ENCODE measurements around the gene TMEM132D. TPM values are rescaled to one million over a fixed set of nuclear protein-coding genes. Genes with fewer than 3 reads are reported as not detected.

TMEM132D gene
- total and polyA plus RNA-seq, 2 of the 8 experiments (the other 6 are each of a cell fraction or from before 2014, with no cell fraction given), result 3.5 to 10.1 TPM

- no peaks in the 10 kb centered on the region for H3K4me1 ChIP-seq (replicated peaks in 1 of 4; ENCODE audit: control insufficient read depth in 3 of 4, insufficient read depth in 4 of 4, low read length in 3 of 4)
- H3K4me2 ChIP-seq (ENCODE audit: insufficient read depth in 1 of 2, low read depth in 2 of 2, low read length in 2 of 2), result no peak overlapping the region
- no peak overlapping the region for H3K56ac ChIP-seq (replicated peaks; ENCODE audit: insufficient read length, low read depth, low read length)
- no peak overlapping the region for H3K9ac ChIP-seq (replicated peaks in 1 of 4; ENCODE audit: extremely low read depth in 1 of 4, low read depth in 3 of 4, low read length in 3 of 4)
- DNase-seq (ENCODE audit: low read depth in 1 of 2, low spot score in 2 of 2), result no peak
- no peaks in the 10 kb centered on the region for H3K79me2 ChIP-seq (ENCODE audit: control insufficient read depth in 1 of 2, insufficient read depth in 2 of 2, low read length in 2 of 2)
- no peak overlapping the region for H2BK15ac ChIP-seq (ENCODE audit: low read length)
- H2BK120ac ChIP-seq (replicated peaks; ENCODE audit: low read depth, low read length), result no peak overlapping the region
- ChIA-PET CTCF (ENCODE audit: partially characterized antibody) (interaction anchor here (1.5 kb wide), 1 partner anchor 13 kb away, joined by 4 read pairs; no protein-coding TSS in a partner anchor), POLR2A (ENCODE audit: partially characterized antibody) (no interaction called here)
- H4K91ac ChIP-seq (replicated peaks; ENCODE audit: insufficient read length, low read length), result no peak overlapping the region
- no peaks in the 10 kb centered on the region for H3K36me3 ChIP-seq (ENCODE audit: control insufficient read depth in 2 of 4, insufficient read depth in 4 of 4, low read length in 3 of 4)
- H4K8ac ChIP-seq (ENCODE audit: extremely low read depth, insufficient read depth, low read length), result no peak overlapping the region
- H3K4ac ChIP-seq (replicated peaks; ENCODE audit: insufficient read length, low read depth, low read length), result no peak overlapping the region
- no peaks in the 10 kb centered on the region for H4K20me1 ChIP-seq (replicated peaks in 1 of 2; ENCODE audit: control insufficient read depth in 1 of 2, insufficient read depth in 2 of 2, low read length in 2 of 2)
- no peak overlapping the region for H3K14ac ChIP-seq (ENCODE audit: insufficient read length)
- 88% methylated on average over 6 of the region's 6 CpGs; no CpG with 5 or more reads in 1 of the 2 experiments for WGBS, 2 experiments (ENCODE audit: extremely low coverage in 1 of 2, insufficient coverage in 1 of 2, insufficient read length in 1 of 2, insufficient replicate concordance in 2 of 2, low coverage in 1 of 2, low lambda C conversion rate in 2 of 2, missing lambda C conversion rate in 1 of 2)
- no peak overlapping the region for H2BK20ac ChIP-seq (ENCODE audit: low read length)
- no peak overlapping the region for H2AK5ac ChIP-seq (ENCODE audit: low read depth, low read length)
- no peak overlapping the region for H3K18ac ChIP-seq (ENCODE audit: extremely low read depth, low read length)
- H3K9me3 ChIP-seq (ENCODE audit: insufficient read depth in 2 of 2, low read depth in 1 of 2, low read length in 1 of 2), result no peaks in the 10 kb centered on the region
- no peak overlapping the region for H3K27ac ChIP-seq (ENCODE audit: low read depth, low read length)
- H3K79me1 ChIP-seq (ENCODE audit: low read depth, low read length), result no peaks in the 10 kb centered on the region; the same call in 1 of the 2 replicates
- no peak overlapping the region for H3K23ac ChIP-seq (ENCODE audit: insufficient read length)
- no peak overlapping the region for H2BK12ac ChIP-seq (ENCODE audit: low read depth, low read length)
- FAIRE-seq, result no peak
- no peak overlapping the region for H2AFZ ChIP-seq (ENCODE audit: low read length)
- no peak overlapping the region for H2BK5ac ChIP-seq (ENCODE audit: low read depth, low read length)
- no peaks in the 10 kb centered on the region for H3K27me3 ChIP-seq (replicated peaks in 1 of 4; ENCODE audit: control insufficient read depth in 3 of 4, extremely low read depth in 1 of 4, insufficient read depth in 3 of 4, low read length in 3 of 4)
- H3K23me2 ChIP-seq (ENCODE audit: low read depth, low read length), result no peaks in the 10 kb centered on the region
- H3K4me3 ChIP-seq (ENCODE audit: extremely low read depth in 1 of 4, insufficient read depth in 2 of 4, low read depth in 3 of 4, low read length in 4 of 4), result no peak overlapping the region
- H4K5ac ChIP-seq (ENCODE audit: insufficient read length, low read depth, low read length), result no peak overlapping the region
- TF ChIP-seq NANOG (IDR thresholded peaks at IDR 0.05; ENCODE audit: insufficient read depth, low read depth, low read length, poor library complexity, severe bottlenecking) (no peak), KDM5A (IDR thresholded peaks at IDR 0.05; ENCODE audit: low read length) (no peak), E2F6 (IDR thresholded peaks at IDR 0.05) (no peak), SP4 (IDR thresholded peaks at IDR 0.05; ENCODE audit: low read length) (no peak), RNF2 (IDR thresholded peaks at IDR 0.05; ENCODE audit: borderline replicate concordance, low read depth, low read length, missing control alignments, poor library complexity, severe bottlenecking) (no peak), SIX5 (IDR thresholded peaks at IDR 0.05; ENCODE audit: low read depth, low read length) (no peak), BRCA1 (IDR thresholded peaks at IDR 0.05; ENCODE audit: low read depth, low read length) (no peak), SIRT6 (IDR thresholded peaks at IDR 0.05; ENCODE audit: low read length) (no peak), KDM1A (IDR thresholded peaks at IDR 0.05; ENCODE audit: borderline replicate concordance, low read length) (no peak), MAFK (IDR thresholded peaks at IDR 0.05; ENCODE audit: low read depth, low read length) (no peak), SP2 (IDR thresholded peaks at IDR 0.05; ENCODE audit: low read length) (no peak)
These were observed 436.1 kb downstream of the TMEM132D start for GRCh38 chr12:129467726-129468125.

Measured in H1 (cell line).